ENCODE results near the gene SRC.
A peak's percentile ranks its signal among the peaks of the same experiment; 100 is the strongest.

Gene SRC

GRCh38 chr20:37351689-37352607, 6.0 kb downstream of the SRC start:
- POLR2A ChIA-PET (ENCODE audit: low non-redundant PET): no interaction called here
- CTCF ChIA-PET: interaction anchor here (0.5 to 1.8 kb wide), 3 partner anchors 32 to 160 kb away, joined by 4 to 6 read pairs (median 4); no protein-coding TSS in a partner anchor
- H3K27ac ChIP-seq: peak overlapping the region; percentile 46
- no peak for DNase-seq (ENCODE audit: low spot score)
- no peak for TF ChIP-seq CTCF (conservative IDR thresholded peaks at IDR 0.05; ENCODE audit: low read depth)

GRCh38 chr20:37352608-37352980, 6.7 kb downstream of the SRC start:
- TF ChIP-seq CTCF (conservative IDR thresholded peaks at IDR 0.05; ENCODE audit: low read depth): no peak
- ChIA-PET CTCF (interaction anchor here (0.6 to 1.8 kb wide), 2 partner anchors 25 to 32 kb away, joined by 6 to 11 read pairs; no protein-coding TSS in a partner anchor), POLR2A (ENCODE audit: low non-redundant PET) (no interaction called here)
- DNase-seq (ENCODE audit: low spot score): no peak
- peak overlapping the region; percentile 46 for H3K27ac ChIP-seq

GRCh38 chr20:37353285-37353849, 7.4 kb downstream of the SRC start:
- POLR2A ChIA-PET (ENCODE audit: low non-redundant PET): no interaction called here

GRCh38 chr20:37354210-37355195, 8.6 kb downstream of the SRC start:
- POLR2A ChIA-PET (ENCODE audit: low non-redundant PET): no interaction called here
- peak overlapping the region; percentile 96 for H3K27ac ChIP-seq
- no peak for DNase-seq (ENCODE audit: low spot score)
- CTCF ChIA-PET: interaction anchor here (1.1 kb wide), 1 partner anchor 23 kb away, joined by 4 read pairs; no protein-coding TSS in a partner anchor
- no peak for TF ChIP-seq CTCF (conservative IDR thresholded peaks at IDR 0.05; ENCODE audit: low read depth)

More at GRCh38 chr20:37353285-37353849, 7.4 kb downstream of the SRC start:
- TF ChIP-seq CTCF (conservative IDR thresholded peaks at IDR 0.05; ENCODE audit: low read depth): no peak
- H3K27ac ChIP-seq: peak overlapping the region; percentile 46; the same call in 1 of the 2 replicates
- CTCF ChIA-PET: interaction anchor here (0.6 to 1.1 kb wide), 2 partner anchors 24 to 26 kb away, joined by 4 to 11 read pairs; no protein-coding TSS in a partner anchor
- no peak for DNase-seq (ENCODE audit: low spot score)

- no peak for TF ChIP-seq CTCF (conservative IDR thresholded peaks at IDR 0.05; ENCODE audit: low read depth)
- ChIA-PET POLR2A (ENCODE audit: low non-redundant PET) (interaction anchor here (0.7 to 2.3 kb wide), 4 partner anchors 10 to 66 kb away, joined by 3 to 14 read pairs (median 3); partner anchors contain the start of genes MANBAL and SRC), CTCF (interaction anchor here (0.5 to 1.3 kb wide), 7 partner anchors 9 to 1097 kb away, joined by 3 to 8 read pairs (median 3); no protein-coding TSS in a partner anchor)
- peak overlapping the region; percentile 96 for H3K27ac ChIP-seq
- DNase-seq (ENCODE audit: low spot score): no peak
Measured at GRCh38 chr20:37355252-37356180, 9.6 kb downstream of the SRC start.

All from RWPE1 (cell line).